SKM-1 (cell line): ENCODE data around the gene AFF1.
"Not testable (repeated sequence)": the region's sequence is repeated elsewhere in the genome, so short reads cannot be mapped to it uniquely, and the experiment has no call there.

ENCODE experiments used
- DNase-seq: peaks from one replicate; lab custom pipeline; 2025; ENCODE audit not compliant: unreplicated experiment; lab: John Stamatoyannopoulos, UW

Gene AFF1

DNA sequence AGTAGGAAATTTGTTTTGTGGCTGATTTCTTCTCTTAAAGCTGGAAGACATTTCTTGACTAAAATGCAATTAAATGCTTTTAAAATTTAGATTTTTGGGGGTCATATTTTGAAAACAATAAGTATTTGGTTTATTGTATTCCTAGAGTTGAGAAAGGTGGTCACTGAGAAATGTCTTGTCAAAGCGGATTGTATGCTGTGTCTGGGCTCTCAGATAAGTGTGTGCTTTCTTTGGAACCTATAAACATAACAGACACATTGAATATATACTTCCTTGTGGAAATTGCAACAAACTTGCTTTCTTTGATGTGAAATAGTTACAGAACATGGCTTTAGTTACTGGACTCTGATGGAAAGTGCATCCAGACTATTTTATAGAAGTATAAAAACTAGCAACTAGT is 75.4 kb downstream of the AFF1 start:
- no peak for DNase-seq

DNA sequence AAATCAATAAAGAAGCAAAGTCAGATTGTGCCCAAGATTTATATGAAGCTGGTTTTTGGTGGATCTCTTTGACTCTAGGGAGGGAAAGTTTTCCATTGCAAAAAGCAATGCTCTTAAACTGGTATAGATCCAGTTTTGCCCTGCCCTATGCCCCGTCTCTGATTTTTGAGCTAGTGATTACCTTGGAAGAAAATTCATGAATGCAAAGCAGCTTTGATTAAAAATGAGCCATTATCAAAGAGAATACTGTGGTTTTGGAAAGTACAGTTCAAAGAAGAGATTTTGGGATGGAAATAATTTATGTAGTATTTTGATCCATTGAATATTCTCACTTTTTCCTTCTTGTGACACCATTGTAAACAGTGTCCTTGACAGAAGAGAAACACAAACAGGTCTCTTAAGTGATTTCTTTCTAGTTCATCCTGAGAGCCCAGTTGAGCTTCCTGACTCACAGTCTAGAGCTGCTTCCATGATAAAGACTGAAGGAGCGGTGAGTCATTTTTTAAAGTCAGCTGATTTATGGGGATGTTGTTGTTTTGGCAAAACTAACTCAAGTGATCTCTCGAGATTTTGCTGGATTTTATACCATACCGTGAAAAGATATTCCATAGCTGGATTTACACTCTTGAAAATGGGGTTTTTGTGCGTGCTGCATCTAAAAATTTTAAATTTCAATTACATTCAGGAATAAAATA is 76.7 kb downstream of the AFF1 start:
- no peak for DNase-seq

DNA sequence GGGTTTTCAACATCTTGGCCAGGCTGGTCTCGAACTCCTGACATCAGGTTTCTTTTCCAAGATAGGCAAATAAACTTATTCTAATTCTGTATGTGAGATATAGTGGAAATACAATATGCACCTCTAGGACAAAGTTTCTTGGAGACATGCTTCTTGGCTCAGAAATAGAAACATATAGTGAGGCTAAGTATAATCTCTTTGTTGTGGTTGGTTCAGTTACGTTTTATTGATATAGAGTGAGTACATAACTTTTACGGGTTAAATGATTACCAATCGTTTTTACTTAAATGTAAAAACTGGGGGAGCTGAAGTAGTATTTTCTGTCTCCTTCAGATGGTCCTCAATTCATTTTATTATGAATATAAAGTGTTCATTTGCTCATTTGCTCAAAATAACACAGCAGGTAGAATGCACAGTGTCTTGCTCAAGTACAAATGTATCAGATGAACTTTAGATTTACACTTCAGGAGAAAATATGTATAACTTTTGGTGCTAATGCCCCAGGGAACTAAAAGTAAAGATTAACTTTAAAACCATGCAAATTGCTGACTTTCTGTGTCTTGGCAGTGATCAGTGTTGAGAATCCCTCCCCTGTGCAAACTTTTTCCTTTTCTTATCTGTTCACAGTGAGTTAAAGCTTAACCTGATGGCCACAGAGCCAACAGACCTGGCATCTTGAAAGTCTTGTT is 77.6 kb downstream of the AFF1 start:
- DNase-seq, result no peak

DNA sequence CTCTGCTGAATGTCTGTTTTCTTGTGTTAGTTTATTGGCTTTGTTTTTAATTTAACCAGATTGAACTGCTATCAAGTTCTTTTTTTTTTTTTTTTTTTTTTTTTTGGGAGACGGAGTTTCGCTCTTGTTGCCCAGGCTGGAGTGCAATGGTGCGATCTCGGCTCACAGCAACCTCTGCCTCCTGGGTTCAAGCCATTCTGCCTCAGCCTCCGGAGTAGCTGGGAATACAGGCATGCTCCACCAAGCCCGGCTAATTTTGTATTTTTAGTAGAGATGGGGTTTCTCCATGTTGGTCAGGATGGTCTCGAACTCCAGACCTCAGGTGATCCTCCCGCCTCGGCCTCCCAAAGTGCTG is 78.1 kb downstream of the AFF1 start:
- not testable (repeated sequence) for DNase-seq

DNA sequence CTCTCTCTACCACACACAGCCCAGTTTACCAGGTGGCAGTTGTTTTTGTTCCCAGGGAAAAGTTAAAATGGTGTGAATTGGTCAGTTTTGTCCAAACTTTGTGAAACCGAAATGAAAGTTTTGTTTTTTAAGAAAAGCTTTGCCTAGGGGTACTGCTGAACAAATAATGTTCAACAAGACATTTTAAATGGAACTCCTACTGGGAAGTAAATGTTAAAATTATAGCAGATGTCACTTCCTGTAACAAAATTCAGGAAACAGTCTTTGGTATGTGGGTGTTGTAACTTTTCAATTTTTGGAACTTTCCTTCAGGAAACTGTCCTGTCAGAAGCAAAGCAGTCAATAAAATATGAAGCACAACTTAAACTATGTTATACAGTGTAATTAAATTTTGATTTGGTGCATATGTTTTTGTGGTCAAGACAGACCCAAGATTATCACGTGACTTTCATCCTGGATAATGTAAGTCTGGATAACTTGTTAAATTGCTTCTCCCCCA is 79.5 kb downstream of the AFF1 start:
- DNase-seq, result no peak

DNA sequence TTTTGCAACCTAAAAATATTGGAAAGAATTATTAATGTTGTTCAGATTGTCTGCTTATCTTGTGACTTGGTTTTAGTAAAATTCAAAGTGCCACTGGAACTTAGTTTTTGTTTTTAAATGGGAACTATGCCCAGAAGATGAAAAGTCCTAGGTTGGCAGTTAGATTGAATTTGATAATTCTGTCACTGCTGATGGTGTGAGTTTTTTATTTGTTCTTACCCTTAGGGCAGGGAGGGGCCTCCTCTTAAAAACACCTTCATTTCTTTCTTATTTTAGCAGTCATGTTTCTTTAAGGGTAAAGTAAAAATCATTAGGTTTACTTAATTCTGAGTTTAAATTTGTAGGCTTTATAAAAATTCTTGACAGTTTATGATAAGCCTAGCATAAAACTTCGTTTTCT is 80.6 kb downstream of the AFF1 start:
- DNase-seq, result no peak

DNA sequence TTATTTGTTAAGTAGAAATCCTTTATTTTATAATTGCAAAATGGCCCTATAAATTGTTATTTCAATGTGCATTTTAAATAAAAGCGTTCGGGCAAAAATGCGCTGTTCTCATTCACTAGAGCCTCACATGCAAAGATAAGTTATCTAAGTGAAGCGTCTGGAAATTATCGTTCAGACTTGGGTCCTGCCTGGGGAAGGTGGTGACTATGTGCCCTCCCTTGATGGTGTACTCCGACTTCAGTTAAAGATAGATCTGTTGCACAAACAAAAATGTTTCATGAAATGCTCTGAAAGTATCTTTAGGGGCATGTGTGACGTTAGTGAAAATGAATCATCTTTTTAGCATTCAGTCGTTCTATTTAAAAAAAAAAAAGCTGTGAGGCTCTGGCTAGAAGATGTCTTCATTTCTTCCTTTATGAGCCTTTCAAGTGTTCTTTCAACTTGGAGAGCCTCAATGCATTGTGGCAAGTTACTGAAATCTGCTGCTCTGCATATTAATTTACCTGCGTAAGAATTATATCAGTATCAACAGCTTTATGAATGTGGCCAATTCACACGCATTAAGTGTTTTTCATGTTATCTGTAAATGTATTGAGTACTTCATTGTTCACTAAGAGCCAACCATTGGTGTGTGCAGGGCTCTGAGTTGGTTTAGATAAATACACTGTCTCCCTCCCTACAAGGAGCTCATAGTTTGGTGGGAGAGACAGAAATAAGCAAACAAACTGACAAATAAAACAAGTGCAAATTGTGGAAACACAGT is 83.0 kb downstream of the AFF1 start:
- DNase-seq, result no peak

DNA sequence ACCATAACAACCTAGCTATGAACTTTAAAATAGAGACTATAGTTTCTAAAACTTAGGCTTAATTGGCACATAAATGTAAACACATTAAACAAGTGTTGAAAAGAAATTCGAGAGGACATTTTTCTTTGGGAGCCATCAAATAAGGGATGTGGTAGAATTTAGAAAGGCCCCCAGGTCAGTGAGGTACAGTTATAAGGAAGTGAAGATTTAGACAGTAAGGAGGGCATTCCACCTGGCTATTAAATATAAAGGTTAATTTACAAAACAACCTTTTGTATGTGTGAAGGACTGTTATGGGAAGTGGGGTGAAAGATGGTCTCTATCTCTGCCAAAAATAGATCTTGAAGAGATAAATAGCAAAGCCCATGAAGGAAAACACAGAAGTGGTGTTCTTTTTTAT is 83.9 kb downstream of the AFF1 start:
- DNase-seq, result no peak

DNA sequence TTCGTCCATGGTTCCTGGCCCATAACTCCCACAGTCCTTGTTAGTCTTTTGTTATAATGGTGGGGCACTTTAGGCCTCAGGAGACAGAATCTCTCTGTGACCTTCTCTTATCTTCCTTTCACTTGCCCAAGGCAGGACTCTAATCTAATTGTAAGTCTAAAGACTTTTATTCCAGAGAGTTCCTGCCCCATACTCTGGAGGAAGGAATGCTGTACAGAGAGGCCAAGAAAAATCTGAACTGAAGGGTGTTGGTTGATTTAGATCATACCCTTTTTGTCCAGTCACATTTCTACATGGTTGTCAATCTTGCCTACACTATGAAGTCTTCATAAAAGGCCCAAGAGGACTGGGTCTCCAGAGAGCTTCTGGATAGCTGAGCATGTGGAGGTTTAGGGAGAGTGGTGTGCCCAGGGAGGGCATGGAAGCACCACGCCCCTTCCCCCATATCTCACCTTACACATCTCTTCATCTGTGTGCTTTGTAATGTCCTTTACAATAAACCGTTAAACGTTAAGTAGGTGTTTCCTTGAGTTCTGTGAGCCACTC is 84.5 kb downstream of the AFF1 start:
- no peak for DNase-seq

DNA sequence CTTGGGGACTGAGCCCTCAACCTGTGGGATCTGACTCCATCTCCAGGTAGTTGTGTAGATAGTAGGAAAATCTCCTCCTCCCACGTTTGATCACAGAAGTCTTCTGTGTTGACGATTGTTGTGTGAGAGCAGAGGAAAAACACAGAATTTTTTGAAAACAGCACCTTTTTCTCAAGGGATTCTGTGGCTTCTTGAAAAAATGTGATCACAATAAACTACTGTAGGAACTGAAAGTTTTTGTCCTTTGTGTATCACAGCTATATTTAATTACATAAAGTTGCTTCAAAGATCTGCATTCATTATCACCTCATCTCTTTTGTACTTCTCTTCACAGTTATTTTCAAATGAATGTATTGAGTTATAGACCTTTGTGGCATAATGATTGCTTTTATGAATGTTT is 85.1 kb downstream of the AFF1 start:
- no peak for DNase-seq

DNA sequence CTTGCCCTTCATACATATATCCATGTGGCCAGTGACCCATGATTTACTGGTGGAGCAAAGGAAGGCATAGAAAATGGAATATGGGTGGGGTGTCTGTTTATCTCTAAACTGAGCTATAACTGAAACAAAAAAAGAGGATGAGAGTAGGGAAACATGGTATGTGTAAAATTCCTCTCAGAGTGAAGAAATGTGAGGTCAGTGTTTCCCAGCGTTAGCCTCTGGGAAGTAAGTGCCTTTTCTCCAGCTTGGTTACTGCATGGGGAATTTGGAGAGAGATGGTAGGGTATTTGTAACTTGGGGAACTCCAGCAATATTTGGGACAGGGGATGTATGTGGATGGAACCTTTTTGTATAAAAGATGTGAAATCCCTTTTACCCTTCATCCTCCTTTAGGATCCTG is 89.4 kb downstream of the AFF1 start:
- DNase-seq, result no peak

DNA sequence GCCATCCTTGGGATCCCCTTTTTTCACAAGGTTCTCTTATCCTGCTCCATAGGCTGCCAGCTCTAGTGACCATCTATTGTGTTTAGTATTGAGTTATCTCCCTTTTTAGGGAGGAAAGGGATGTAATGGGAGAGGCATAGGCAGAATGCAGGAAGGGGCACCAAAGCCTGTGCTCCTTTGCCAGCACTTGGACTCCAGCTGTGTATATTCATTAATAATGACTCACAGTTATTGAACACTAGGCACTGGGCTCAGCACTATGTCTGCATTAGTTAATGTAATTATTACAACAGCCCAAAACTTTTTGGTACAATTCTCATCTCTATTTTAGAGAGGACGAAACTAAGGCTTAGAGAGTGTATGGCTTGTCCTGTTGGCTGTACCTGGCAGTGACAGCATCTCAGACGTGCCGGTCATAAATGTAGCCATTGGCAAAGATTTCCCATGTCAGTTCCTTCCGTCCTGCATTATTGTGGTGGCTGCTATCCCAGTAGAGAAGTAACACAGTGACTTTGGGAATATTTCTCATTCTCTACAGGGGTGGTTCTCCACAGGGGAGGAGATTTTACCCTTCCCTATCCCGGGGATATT is 90.3 kb downstream of the AFF1 start:
- DNase-seq, result no peak

DNA sequence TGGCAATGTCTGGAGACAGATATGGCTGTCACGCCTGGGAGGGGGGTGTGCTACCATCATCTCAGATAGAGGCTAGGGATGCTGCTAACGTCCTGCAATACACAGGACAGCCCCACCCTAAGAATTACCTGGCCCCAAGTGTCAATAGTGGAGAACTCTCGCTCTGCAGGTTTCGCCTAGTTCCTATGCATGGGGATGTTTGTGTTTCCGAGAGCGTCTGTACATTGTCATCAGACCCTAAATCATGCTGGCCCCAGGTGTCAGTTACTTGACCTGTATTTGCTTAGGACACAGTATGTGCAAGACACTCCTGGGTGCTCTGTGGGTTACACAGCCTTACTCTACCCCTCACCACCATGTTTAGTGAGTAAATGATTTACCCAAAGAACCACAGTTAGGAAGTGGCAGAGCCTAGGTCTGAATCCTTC is 90.8 kb downstream of the AFF1 start:
- DNase-seq, result no peak

DNA sequence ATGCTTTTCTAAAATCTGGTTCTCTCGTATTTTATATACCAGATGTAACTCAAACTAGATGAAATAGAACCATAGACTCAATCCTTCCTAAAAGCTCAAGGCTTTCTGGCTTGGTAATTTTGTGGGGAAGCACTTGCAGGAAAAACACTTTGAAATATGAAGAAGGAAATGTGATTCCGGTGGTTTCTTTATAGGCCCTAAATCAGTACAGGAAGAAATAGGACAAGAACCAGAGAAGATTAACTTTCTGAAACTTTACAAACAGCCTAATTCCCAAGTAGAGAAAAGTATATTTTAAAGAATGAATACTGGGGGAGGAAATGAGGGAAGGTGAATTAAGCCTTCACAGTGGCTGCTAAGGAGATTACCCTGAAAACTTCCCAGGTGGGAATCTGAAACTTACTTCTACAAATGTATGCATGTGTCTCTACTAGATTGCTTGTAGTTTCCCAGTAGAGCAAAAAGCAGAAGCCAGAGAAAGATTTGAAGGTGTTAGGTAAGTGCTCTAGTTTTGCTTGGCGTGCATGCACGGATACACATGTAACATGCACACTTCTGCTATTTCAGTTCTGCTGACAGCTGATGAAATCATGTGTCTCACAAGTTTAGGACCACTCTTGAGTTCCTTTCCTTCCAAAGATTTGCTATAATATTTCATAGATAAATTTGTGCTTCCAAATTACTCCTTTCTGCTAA is 92.1 kb downstream of the AFF1 start:
- peak; percentile 91 for DNase-seq

DNA sequence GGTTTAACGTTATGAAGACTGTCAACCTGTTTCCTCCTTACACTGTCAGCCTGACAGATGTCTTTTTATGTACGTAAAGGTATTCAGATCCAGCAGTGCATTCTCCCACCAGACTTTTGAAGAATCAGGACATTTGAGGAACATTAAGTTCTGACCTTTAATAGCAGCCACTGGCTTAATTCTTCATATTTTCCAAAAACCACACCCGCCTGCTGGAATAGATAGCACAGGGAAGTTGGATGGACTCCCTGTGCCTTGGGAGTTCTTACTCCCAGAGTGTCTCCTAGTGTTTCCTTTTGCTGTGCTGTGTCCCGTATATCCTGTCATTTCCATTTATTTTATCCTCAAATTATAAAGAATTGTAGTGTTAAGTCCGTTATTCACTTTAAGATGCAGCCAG is 94.5 kb downstream of the AFF1 start:
- no peak for DNase-seq

DNA sequence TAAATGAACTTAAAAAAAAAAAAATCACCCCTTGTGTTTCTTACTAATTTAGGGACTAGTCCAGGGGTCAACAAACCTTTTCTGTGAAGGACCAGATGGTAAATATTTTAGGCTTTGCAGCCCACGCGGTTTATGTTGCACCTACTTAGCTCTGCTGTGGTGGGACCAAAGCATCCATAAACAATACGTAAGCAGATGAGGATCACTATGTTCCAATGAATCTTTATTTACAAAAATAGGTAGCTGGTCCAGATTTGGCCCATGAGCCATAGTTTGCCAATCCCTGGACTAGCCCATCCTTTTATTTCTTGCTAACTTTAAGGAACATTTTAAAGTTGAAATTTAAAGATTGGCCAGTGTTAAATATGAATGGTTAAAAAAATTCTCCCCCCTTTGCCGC is 95.3 kb downstream of the AFF1 start:
- no peak for DNase-seq

DNA sequence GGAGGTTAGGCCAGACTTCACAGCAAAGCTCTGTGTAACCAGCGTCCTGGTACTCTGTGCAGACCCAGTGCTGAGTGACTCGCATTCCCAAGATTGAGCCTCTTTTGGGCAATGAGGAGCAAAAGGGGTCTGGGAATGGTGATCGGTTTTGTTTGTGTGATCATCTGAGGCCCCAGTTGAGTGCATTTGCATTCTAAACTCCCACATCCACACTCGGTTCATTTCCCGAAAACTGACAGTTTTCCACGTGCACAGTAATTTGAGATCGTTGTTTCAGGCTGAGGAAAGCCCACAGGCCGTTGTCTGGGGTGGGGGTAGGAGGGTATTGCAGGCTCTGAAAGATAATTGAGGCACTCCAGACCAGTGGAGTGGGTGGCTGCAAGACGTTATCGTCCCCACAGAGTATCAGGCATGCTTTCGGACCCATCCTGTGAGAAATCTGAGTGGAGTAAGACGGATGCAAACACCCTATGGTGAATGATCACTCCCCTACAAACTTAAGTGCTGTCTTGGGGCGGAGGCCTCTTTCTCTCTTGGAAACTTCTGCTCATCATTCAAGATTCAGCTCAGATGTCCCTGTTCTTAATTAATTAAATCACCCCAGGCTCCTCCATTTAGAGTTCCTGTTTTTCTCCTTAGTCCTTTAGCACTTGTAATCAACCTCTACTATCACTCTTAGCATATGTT is 96.1 kb downstream of the AFF1 start:
- DNase-seq, result no peak

DNA sequence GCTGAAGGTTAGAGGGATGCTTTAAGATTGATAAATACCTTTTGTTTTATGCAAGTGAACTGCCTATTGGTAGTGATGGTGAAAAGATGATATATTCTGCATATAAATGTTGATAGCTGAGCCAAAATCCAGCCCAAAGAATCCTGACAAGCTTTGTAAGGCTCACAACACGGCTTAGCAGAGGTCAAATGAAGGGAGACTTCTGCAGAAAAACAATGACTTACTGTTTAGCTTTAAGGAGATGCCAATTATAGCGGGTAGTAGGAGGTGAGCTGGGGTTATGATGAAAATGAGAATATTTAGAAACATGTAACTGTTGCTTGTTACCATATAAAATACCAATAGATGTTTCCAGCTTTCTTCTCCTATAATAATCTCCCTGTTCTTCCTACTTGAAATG is 97.1 kb downstream of the AFF1 start:
- DNase-seq, result no peak

DNA sequence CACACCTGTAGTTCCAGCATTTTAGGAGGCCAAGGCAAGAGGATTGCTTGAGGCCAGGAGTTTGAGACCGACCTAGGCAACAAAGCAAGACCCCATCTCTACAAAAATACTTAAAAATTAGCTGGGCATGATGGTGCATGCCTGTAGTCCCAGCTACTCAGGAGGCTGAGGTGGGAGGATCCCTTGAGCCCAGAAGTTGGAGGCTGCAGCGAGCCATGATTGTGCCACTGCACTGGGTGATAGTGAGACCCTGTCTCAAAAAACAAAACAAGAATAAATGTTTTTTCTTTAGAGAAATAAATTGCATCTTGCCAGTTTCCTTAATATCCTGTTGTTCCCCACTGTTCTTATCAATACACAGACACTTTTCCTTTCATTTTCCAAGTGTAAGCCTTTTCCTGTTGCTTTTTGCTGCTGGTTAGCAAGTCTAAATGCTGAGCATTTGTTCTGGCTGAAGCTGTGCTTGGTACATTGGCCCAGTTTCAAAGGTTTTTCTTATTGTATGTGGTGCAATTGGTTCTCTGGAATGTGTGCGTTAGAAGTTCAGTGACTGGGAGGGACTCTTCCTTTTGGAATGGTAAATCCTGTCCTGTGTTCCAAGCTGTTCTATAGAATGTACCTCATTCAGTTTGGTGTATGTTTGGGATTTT is 98.2 kb downstream of the AFF1 start:
- no peak for DNase-seq

DNA sequence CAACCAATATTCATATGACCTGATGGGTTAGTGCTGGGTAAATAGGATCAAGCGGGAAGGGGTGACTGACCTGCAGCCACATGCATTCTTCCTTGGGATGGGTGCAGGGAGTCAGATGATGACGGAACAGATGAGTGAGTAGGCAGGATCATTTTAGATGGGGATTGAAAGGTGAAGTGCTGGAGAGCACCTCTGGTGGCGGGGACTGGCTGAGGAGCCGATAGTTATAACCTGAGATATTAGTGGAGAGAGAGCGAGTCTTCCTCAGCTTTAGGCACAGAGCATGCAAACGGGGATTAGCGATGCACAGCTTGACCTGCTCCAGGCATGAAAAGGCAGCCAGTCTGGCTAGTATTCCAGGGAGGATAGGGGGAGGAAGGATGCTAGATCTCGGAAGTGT is 99.1 kb downstream of the AFF1 start:
- DNase-seq, result no peak
